ENCODE results near the gene TRIM65.

The TRIM65 gene, protein sequence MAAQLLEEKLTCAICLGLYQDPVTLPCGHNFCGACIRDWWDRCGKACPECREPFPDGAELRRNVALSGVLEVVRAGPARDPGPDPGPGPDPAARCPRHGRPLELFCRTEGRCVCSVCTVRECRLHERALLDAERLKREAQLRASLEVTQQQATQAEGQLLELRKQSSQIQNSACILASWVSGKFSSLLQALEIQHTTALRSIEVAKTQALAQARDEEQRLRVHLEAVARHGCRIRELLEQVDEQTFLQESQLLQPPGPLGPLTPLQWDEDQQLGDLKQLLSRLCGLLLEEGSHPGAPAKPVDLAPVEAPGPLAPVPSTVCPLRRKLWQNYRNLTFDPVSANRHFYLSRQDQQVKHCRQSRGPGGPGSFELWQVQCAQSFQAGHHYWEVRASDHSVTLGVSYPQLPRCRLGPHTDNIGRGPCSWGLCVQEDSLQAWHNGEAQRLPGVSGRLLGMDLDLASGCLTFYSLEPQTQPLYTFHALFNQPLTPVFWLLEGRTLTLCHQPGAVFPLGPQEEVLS

GRCh38 chr17:75896415-75897159 lies at the start of gene TRIM65:
Gene TRIM65, minus strand, starts transcription at chr17:75896951. Its CDS starts 14 bp downstream, at chr17:75896937.
- no peak for DNase-seq

DNA sequence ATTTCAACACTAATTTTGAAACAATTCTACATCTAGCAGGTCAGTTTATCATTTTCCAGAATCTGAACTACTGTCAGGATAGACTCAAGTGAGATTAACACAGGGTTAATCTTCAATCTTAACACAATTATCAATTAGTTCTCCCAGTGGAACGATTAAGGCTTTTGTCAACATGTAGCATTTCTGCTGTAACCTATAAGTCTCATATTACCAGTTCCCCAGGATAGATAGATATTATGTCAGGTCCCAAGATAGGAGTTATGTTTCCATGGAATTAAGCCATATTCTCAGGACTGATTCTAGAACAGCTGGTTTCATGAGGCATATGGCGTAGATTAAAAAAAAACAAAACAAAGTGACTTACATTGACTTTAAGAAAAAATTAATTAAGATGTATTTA lies 48.5 kb upstream of the TRIM65 start:
- no peak for DNase-seq

- no peak for DNase-seq
Measured at GRCh38 chr17:75943491-75943890, 46.7 kb upstream of the TRIM65 start.

GRCh38 chr17:75942473-75942872 lies 45.7 kb upstream of the TRIM65 start:
- no peak for DNase-seq

GRCh38 chr17:75941442-75941819 lies 44.7 kb upstream of the TRIM65 start:
- no peak for DNase-seq

- peak; percentile 90 for DNase-seq
Measured at GRCh38 chr17:75940727-75941441, 44.1 kb upstream of the TRIM65 start, which contains the start of gene FBF1. Gene FBF1, minus strand, starts transcription at chr17:75941042. Its CDS starts 2,893 bp downstream, at chr17:75938149.

GRCh38 chr17:75937652-75938051 lies 40.9 kb upstream of the TRIM65 start:
- DNase-seq, result no peak

GRCh38 chr17:75933808-75934207 lies 37.1 kb upstream of the TRIM65 start:
- no peak for DNase-seq

DNA sequence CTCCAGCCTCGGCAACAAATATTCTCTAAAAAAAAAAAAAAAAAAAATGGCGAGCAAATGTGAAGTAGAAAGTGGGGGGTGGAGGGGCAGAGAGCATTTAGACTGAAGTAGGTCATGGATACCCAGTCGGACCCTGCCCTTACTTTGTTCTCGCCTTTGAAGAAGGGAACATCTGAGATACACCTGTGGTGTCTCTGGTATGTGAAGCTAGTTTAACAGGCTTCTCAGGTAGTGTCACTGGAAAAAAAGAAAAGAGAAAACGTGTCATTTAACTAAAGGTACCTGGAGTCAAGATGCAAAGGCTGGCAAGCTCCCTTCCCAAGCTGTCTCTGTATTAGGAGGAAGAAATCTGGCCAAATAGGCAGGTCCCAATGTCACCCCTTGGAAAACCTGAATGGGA lies 36.1 kb upstream of the TRIM65 start:
- no peak for DNase-seq

- no peak for DNase-seq
Measured at GRCh38 chr17:75931062-75931461, 34.3 kb upstream of the TRIM65 start.

GRCh38 chr17:75927286-75927922 lies 30.7 kb upstream of the TRIM65 start:
- no peak for DNase-seq

- no peak for DNase-seq
Measured at GRCh38 chr17:75926456-75926855, 29.7 kb upstream of the TRIM65 start.

DNA sequence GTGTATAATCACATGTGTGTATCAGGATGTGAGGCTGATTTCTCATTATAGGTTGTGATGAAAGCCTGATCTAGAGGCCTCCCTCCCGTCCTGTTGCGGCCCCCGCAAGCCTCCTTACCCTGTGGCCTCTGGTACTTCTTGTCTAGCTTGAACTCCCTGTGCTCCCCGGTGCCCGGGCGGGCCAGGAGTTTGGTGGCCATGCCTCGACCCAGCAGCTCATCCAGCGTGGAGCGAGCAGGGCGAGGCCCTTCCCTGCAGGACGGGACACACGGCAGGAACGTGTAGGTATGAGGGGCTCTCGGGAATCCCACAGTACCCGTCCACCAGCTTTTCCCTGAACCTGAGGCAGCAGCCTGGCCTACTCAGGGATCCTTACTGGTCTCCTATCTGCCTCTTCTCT lies 29.2 kb upstream of the TRIM65 start:
- DNase-seq, result no peak

DNA sequence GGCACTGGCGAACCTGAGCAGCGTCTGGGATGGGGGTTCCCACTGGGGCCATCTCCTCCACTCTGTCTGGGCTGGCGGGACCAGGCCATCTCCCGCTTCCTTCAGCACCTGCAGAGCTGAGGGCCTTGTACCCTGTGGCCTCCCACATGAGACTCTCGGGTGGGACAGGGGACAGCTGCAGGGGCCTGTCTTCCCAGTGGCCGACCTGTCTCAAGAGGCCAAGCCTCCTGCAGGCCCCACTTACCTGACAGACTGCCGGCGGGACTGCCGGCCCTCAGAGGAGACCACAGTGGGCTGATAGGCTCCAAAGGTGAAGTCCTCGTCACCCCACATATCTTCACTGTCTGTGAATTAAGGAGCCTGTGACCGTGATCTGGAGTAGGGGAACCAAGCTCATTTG lies 28.4 kb upstream of the TRIM65 start:
- DNase-seq, result no peak

DNA sequence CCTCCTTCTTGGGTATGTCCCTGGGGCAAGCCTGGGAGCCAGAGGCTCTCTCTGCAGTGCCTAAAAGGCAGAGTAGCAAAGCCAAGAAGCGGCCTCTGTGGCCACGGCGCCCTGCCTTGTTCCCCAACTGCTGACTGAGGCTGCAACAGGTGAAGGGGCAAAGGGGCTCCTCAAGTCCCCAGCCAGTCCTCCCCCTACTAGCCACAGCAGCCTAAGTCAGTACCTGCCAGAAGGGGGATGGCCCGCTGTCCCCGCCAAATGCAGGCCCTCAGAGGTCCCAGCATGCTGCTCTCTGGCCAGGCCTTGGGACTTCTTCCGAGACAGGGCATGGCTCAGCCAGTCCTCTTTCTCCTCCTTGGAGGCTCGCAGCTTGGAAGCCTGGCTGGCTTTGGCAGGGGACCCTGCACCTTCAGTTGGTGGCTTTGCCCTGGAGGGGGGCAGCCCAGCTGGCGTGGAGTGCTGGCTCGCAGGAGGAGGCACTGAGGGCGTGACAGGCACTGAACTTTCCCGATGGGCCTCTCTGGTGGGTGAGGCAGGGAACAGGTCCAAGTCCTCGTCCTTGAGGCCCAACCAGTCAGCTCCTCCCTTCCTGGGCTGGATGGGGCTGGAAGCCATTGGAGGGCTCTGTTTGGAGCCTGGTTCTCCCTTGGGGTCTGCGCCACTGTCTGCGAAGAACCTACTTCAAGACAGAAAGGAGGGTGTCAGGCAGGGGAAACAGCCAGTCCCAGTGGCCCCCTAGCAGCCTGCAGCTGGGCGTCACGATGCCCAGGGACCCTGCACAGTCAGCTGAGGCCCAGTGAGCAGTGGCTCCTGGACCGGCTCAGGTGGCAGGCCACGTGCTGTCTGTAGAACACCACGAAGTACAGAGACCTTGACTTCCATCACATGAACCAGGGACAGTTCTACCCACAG lies 26.5 kb upstream of the TRIM65 start:
- DNase-seq, result no peak

- DNase-seq, result no peak
Measured at GRCh38 chr17:75922173-75922961, 25.6 kb upstream of the TRIM65 start.

DNA sequence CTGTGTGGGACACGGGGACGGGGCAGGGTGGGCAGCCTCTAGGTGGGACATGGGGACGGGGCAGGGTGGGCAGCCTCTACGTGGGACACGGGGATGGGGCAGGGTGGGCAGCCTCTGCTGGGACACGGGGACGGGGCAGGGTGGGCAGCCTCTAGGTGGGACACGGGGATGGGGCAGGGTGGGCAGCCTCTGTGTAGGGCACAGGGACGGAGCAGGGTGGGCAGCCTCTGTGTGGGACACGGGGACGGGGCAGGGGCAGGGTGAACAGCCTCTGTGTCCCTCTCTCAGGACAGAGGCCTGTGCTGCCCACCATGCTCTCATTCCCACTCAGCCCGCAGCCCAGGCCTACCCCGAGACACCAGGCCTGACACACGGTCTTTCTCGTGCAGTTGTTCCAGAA lies 24.8 kb upstream of the TRIM65 start:
- DNase-seq, result no peak

DNA sequence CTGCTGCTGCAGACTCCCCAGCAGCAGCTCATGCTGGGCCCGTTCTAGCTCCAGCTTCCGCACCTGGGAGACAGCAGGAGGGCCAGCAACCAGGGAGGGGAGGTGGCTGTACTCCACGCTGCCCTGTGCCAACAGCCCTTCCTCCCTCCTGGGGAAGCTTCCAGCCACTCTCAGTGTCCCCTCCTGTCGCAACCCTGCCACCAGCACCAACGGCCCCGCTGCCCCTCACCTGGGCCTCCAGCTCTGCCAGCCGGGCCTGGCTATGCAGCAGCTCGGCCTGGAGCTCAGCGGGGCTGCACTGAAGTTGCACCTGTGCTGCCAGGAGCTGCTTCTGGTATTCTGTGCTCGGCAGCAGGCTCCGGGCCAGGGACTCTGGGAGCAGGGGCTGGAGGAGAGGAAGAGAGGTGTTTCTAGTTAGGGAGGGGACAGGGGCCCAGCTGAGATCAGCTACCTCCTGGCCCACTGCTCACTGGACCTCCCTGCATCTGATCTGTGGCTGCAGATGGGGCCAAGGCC lies 23.4 kb upstream of the TRIM65 start:
- DNase-seq, result peak; percentile 37

DNA sequence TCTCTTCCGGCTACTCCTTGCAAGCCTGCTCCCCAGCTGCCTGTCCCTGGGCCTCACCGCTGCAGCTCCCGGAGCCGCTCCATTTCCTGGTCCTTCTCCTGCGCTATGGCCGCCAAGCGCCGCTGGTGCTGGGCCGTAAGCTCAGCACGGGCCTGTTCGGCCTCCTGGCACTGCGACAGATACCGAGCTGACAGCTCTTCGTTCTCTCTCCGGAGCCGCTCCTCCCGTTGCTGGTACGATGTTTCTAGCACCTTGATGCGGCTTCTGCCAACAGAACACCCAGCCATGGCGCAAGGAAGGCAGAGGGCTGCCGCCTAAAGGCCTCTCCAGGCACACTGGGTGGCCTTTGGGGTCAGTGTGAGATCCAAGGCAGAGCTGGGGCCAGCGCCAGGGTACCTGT lies 22.9 kb upstream of the TRIM65 start:
- no peak for DNase-seq

GRCh38 chr17:75917917-75918445 lies 21.2 kb upstream of the TRIM65 start:
- no peak for DNase-seq

Measured in NCI-H2081 treated with DMSO at 0.1 percent for 48 hours (cell line).